Limb (tissue), 2 donors: Measurements from ENCODE around the gene SPHK2.
"Not testable (repeated sequence)": the region's sequence is repeated elsewhere in the genome, so short reads cannot be mapped to it uniquely, and the experiment has no call there.

Experiments
- DNase-seq, 2 donors: peaks; one replicate each; pipeline ENCODE4 v3.0.0-alpha.2; 2016; ENCODE audit errors: extremely low spot score in 2 of 2

SPHK2 gene

DNA sequence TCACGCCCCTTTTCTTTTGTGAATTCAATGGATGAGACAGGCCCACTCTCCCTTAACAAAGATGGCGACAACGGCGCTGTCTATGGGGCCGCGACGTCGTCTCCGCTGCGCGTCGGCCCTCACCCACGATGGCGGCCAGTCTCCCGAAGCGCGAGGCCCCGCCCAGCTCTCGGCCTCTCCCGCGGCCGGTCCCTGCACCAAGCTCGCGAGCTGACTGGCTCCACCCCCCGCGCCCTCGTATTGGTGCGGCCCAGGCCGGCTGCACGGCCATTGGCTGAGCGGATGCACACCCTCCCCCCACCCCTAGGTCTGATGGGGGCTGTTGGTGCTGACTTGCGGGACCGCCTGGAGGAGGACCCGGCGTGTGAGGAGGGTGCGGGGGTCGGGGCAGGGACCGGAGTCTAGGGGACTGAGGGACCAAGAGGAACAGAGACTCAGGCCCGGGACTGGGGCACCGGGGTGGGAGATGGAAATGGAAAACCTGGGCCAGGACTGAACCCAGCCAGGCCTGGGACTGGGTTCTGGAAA is 4.8 kb downstream of the SPHK2 start:
- peak; percentile 98 to 99 for DNase-seq

GRCh38 chr19:48624791-48625723 is 5.8 kb downstream of the SPHK2 start:
- DNase-seq, result no peak

GRCh38 chr19:48625891-48626327 is 6.6 kb downstream of the SPHK2 start:
- peak in 1 of 2 donors; percentile 34 for DNase-seq

GRCh38 chr19:48627201-48627864 is 8.0 kb downstream of the SPHK2 start:
- DNase-seq, result no peak

- DNase-seq, result peak in 1 of 2 donors; percentile 34
These were observed 8.6 kb downstream of the SPHK2 start for GRCh38 chr19:48627865-48628314.

DNA sequence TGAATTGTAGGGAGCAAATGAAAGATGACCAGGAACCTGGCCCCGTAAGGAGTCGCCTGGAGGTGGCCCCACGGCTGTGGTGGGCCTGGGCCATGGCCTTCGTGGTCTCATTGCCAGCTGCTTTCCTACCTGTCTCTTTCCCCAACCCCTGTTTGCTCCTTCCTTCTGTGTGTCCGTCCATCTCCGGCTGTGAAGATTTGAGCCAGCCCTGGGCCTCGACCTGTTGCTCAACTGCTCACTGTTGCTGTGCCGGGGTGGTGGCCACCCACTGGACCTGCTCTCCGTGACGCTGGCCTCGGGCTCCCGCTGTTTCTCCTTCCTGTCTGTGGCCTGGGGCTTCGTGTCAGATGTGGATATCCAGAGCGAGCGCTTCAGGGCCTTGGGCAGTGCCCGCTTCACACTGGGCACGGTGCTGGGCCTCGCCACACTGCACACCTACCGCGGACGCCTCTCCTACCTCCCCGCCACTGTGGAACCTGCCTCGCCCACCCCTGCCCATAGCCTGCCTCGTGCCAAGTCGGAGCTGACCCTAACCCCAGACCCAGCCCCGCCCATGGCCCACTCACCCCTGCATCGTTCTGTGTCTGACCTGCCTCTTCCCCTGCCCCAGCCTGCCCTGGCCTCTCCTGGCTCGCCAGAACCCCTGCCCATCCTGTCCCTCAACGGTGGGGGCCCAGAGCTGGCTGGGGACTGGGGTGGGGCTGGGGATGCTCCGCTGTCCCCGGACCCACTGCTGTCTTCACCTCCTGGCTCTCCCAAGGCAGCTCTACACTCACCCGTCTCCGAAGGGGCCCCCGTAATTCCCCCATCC is 9.4 kb downstream of the SPHK2 start:
- DNase-seq, result peak in 1 of 2 donors; percentile 52

GRCh38 chr19:48629297-48629598 is 9.9 kb downstream of the SPHK2 start:
- DNase-seq, result peak in 1 of 2 donors; percentile 34

GRCh38 chr19:48629599-48630295 is 10.4 kb downstream of the SPHK2 start:
- DNase-seq, result peak in 1 of 2 donors; percentile 72

DNA sequence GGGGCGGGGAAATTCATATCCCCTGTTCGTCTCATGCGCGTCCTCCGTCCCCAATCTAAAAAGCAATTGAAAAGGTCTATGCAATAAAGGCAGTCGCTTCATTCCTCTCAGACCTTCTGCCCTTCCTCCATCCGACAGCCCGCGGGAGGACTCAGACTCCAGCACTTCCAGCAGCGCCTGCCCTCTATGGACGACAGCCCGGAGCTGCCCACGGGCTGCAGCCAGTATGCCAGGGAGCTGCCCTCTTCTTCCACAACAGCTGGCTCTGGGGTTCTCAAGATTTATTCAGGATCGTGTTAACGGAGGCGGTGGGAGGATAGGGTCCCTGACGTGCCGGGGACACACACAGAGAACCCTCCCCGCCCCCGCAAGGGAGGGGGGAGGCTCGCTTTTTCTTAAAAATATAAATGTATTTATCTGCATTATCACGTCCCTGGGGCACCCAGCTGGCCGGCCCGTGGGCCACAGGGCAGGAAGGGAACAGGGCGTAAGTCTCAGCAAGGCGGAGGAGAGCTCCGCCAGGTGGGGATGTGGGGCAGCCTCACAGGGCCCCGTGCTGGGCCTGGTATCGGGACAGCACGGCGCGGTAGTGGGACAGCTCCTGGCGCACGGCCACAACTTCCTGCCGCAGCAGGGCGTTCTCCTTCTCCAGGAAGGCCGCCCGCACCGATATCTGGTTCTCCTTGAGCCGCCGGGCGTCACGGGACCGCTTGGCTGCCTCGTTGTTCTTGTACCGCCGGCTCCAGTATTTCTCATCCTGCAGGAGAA is 11.2 kb downstream of the SPHK2 start:
- DNase-seq, result peak in 1 of 2 donors; percentile 72

DNA sequence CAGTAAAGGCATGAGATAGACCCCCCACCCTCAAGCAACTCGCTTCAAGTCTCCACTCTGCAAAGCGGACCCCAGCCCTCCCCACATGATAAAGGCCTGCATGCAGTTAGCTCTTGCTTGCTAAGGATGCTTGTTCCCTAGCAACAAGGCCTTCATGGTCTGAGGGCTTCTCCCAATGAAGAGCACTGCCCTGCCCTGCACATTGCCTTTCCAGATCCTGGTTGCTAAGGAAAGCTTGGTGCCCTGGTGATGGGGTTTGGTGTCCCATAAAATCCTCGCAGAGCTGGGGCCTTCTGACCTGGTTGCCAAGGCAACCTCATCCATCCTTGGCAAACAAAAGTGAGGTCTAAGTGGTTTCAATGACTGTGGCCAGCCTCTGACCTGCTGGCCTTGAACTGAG is 11.9 kb downstream of the SPHK2 start:
- DNase-seq, result peak in 1 of 2 donors; percentile 43

DNA sequence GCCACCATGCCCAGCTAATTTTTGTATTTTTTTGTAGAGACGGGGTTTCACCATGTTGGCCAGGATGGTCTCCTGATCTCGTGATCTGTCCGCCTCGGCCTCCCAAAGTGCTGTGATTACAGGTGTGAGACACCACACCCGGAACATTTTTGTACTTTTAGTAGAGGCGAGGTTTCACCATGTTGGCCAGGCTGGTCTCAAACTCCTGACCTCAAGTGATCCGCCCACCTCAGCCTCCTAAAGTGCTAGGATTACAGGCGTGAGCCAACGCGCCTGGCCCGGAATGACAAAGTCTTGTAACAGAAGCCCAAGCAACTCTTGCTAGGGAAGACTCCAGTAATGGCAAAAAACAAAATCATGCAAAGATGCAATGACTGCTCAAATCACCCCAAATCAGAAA is 13.0 kb downstream of the SPHK2 start:
- not testable (repeated sequence) for DNase-seq

DNA sequence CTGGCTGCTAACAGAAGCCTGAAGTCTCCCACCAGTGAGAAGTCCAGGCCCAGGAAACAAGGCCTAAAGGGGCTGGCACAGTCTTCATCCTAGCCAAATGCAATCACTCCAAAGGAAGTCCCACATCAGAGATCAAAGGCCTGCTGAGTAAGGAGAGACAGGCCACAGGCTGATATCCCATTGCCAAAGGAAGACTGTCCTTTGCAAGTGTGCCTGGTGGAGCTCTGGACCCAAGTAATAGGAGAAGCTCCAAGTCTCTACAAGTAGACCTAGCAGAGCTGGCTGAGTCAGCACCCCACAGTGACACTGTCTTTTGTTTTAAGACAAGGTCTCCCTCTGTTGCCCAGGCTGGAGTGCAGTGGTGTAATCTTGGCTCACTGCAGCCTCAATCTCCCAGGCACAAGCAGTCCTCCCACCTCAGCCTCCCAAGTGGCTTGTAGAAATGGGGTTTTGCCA is 13.4 kb downstream of the SPHK2 start:
- no peak for DNase-seq

DNA sequence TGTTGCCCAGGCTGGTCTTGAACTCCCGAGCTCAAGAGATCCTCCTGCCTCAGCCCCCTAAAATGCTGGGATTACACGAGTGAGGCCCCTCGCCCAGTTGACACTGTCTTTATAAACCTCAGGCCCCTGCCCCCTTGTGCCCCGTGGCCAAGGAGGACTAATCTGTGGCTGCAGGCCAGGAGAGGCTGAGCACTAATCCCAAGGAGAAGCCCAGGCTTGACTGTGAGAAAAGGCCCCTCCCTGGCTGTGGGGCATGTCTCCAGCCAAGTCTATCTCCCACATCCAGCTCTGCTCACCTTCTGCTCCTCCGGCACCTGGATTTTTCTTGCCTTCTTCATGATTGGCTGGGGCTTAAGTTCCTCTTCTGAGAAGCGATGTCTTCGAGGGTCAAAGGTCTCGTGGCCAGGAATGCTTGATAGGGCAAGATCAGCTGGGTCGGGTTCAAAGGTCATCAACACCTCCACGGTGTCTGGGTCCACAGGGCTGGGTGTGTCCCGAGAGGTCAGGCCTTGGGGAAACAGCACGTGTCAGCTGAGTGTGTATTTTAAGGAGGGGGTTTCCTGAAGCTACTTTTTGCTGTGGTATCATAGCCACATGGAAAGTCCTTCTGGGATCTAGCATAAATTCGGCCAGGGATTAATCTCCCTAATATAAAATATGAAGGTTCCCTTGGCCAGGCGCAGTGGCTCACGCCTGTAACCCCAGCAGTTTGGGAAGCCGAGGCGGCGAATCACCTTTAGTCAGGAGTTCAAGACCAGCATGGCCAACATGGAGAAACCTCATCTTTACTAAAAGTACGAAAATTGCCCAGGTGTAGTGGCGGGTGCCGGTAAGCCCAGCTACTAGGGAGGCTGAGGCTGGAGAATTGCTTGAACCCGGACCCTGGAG is 14.1 kb downstream of the SPHK2 start:
- no peak for DNase-seq

GRCh38 chr19:48634036-48634342 is 14.7 kb downstream of the SPHK2 start:
- no peak for DNase-seq

- DNase-seq, result peak; percentile 94 to 96
These were observed 15.3 kb downstream of the SPHK2 start for GRCh38 chr19:48634424-48635262.

GRCh38 chr19:48635263-48635965 is 16.1 kb downstream of the SPHK2 start:
- peak in 1 of 2 donors; percentile 81 for DNase-seq
